IPS DF 19.7 (cell line): ENCODE results near the gene DDAH2.

Source experiments
- DNase-seq: peaks from one replicate; pipeline ENCODE4 v3.0.0-alpha.2; 2013; ENCODE audit warnings: low read depth, low spot score

The DDAH2 gene

GRCh38 chr6:31728767-31729514, at the start of gene DDAH2:
Gene DDAH2 (minus strand): TSS chr6:31729299. CDS start chr6:31729161, 138 bp downstream.
- no peak for DNase-seq

- DNase-seq = no peak
Measured at GRCh38 chr6:31778193-31778592, 49.1 kb upstream of the DDAH2 start.

- DNase-seq = no peak
Measured at GRCh38 chr6:31777667-31778050, 48.6 kb upstream of the DDAH2 start.

- no peak for DNase-seq
Measured at GRCh38 chr6:31776989-31777666, 48.0 kb upstream of the DDAH2 start, which contains the start of gene VWA7. Gene VWA7 (minus strand): TSS chr6:31777328. CDS start chr6:31776779, 549 bp downstream.

GRCh38 chr6:31776485-31776988, 47.4 kb upstream of the DDAH2 start:
- DNase-seq = no peak

- DNase-seq = no peak
Measured at GRCh38 chr6:31775633-31776484, 46.8 kb upstream of the DDAH2 start.

GRCh38 chr6:31775184-31775583, 46.1 kb upstream of the DDAH2 start:
- DNase-seq = no peak

GRCh38 chr6:31771992-31772358, 42.9 kb upstream of the DDAH2 start:
- no peak for DNase-seq

GRCh38 chr6:31770860-31771259, 41.8 kb upstream of the DDAH2 start:
- no peak for DNase-seq

- no peak for DNase-seq
Measured at GRCh38 chr6:31769684-31770371, 40.7 kb upstream of the DDAH2 start.

- no peak for DNase-seq
Measured at GRCh38 chr6:31768363-31769257, 39.5 kb upstream of the DDAH2 start.

GRCh38 chr6:31767096-31767645, 38.1 kb upstream of the DDAH2 start:
- no peak for DNase-seq

GRCh38 chr6:31765910-31766794, 37.1 kb upstream of the DDAH2 start:
- DNase-seq = no peak

GRCh38 chr6:31765559-31765909, 36.4 kb upstream of the DDAH2 start:
- DNase-seq = no peak

- no peak for DNase-seq
Measured at GRCh38 chr6:31764198-31764597, 35.1 kb upstream of the DDAH2 start.

GRCh38 chr6:31763619-31763940, 34.5 kb upstream of the DDAH2 start:
- no peak for DNase-seq

GRCh38 chr6:31762878-31763618, 33.9 kb upstream of the DDAH2 start:
- no peak for DNase-seq

GRCh38 chr6:31762356-31762755, 33.3 kb upstream of the DDAH2 start, which contains the start of gene SAPCD1:
Gene SAPCD1 (plus strand): TSS chr6:31762656. CDS start chr6:31763055, 399 bp downstream.
- DNase-seq = no peak

- no peak for DNase-seq
Measured at GRCh38 chr6:31761343-31761742, 32.2 kb upstream of the DDAH2 start.
